H1 (cell line): Measurements from ENCODE around the gene BPGM. TPM values are rescaled to one million over a fixed set of nuclear protein-coding genes. Genes with fewer than 3 reads are reported as not detected.

Experiments
- RAD21 ChIP-seq, 2 experiments: IDR thresholded peaks in 1 of 2; conservative IDR thresholded peaks in 1 of 2; 2 replicates each; pipeline ENCODE4 v1.6.1; 2011; ENCODE audit warnings: low read depth in 2 of 2, low read length in 2 of 2, improper control_type of control experiment in 1 of 2, inconsistent platforms in 1 of 2, mild to moderate bottlenecking in 1 of 2, moderate library complexity in 1 of 2
- TAF1 ChIP-seq: IDR thresholded peaks from 2 replicates; pipeline ENCODE4 v1.6.1; 2011; ENCODE audit warnings: mild to moderate bottlenecking, low read depth, low read length
- USF2 ChIP-seq: IDR thresholded peaks from 2 replicates; pipeline ENCODE4 v1.6.1; 2011; ENCODE audit warnings: low read length, improper control_type of control experiment
- polyA plus RNA-seq, 7 experiments: library from polyadenylated mRNA; depleted of rRNA in 3 of 7; stranded (reverse) in 5 of 7; unstranded in 2 of 7; fragments of >200 nt in 5 of 7; fragments of 200-250 nt in 2 of 7; gene quantifications; 1 replicate in 5 of 7; 2 replicates in 1 of 7; 4 replicates in 1 of 7; pipeline versions ENCODE4 v1.2.1 to v1.2.3, GENCODE V29; 2011 to 2013; ENCODE audit warnings: missing spikeins in 2 of 7, mixed read lengths in 2 of 7
- total RNA-seq: library from RNA; stranded (reverse); fragmentation: NEBNext Ultra II Directional; extraction: Animal tissue kit (Norgen Biotek cat#: 25700); gene quantifications from 2 replicates; pipeline ENCODE4 v1.2.1, GENCODE V29; 2021
- TF ChIP-seq, protein P1 (sequence below): fragments of 300-600 bp; sonication (generic); IDR thresholded peaks from 2 replicates; pipeline ENCODE4 v1.7.1; 2012; ENCODE audit warnings: low read length, moderate library complexity, mild to moderate bottlenecking, inconsistent platforms; ENCODE audit not compliant: insufficient replicate concordance

The BPGM gene
- total and polyA plus RNA-seq, 2 of the 8 experiments (the other 6 are each of a cell fraction or from before 2014, with no cell fraction given) = 9.7 to 15.3 TPM

GRCh38 chr7:134632937-134633540 lies 13.6 kb upstream of the BPGM start (continued):
- TF ChIP-seq USF2 (no peak), RAD21 (IDR thresholded peaks at IDR 0.05 in 1 of 2, conservative IDR thresholded peaks at IDR 0.05 in 1 of 2; ENCODE audit: low read depth in 2 of 2, low read length in 2 of 2) (peak; percentile 89 to 92), TAF1 (no peak)
- TF ChIP-seq, protein P1, sequence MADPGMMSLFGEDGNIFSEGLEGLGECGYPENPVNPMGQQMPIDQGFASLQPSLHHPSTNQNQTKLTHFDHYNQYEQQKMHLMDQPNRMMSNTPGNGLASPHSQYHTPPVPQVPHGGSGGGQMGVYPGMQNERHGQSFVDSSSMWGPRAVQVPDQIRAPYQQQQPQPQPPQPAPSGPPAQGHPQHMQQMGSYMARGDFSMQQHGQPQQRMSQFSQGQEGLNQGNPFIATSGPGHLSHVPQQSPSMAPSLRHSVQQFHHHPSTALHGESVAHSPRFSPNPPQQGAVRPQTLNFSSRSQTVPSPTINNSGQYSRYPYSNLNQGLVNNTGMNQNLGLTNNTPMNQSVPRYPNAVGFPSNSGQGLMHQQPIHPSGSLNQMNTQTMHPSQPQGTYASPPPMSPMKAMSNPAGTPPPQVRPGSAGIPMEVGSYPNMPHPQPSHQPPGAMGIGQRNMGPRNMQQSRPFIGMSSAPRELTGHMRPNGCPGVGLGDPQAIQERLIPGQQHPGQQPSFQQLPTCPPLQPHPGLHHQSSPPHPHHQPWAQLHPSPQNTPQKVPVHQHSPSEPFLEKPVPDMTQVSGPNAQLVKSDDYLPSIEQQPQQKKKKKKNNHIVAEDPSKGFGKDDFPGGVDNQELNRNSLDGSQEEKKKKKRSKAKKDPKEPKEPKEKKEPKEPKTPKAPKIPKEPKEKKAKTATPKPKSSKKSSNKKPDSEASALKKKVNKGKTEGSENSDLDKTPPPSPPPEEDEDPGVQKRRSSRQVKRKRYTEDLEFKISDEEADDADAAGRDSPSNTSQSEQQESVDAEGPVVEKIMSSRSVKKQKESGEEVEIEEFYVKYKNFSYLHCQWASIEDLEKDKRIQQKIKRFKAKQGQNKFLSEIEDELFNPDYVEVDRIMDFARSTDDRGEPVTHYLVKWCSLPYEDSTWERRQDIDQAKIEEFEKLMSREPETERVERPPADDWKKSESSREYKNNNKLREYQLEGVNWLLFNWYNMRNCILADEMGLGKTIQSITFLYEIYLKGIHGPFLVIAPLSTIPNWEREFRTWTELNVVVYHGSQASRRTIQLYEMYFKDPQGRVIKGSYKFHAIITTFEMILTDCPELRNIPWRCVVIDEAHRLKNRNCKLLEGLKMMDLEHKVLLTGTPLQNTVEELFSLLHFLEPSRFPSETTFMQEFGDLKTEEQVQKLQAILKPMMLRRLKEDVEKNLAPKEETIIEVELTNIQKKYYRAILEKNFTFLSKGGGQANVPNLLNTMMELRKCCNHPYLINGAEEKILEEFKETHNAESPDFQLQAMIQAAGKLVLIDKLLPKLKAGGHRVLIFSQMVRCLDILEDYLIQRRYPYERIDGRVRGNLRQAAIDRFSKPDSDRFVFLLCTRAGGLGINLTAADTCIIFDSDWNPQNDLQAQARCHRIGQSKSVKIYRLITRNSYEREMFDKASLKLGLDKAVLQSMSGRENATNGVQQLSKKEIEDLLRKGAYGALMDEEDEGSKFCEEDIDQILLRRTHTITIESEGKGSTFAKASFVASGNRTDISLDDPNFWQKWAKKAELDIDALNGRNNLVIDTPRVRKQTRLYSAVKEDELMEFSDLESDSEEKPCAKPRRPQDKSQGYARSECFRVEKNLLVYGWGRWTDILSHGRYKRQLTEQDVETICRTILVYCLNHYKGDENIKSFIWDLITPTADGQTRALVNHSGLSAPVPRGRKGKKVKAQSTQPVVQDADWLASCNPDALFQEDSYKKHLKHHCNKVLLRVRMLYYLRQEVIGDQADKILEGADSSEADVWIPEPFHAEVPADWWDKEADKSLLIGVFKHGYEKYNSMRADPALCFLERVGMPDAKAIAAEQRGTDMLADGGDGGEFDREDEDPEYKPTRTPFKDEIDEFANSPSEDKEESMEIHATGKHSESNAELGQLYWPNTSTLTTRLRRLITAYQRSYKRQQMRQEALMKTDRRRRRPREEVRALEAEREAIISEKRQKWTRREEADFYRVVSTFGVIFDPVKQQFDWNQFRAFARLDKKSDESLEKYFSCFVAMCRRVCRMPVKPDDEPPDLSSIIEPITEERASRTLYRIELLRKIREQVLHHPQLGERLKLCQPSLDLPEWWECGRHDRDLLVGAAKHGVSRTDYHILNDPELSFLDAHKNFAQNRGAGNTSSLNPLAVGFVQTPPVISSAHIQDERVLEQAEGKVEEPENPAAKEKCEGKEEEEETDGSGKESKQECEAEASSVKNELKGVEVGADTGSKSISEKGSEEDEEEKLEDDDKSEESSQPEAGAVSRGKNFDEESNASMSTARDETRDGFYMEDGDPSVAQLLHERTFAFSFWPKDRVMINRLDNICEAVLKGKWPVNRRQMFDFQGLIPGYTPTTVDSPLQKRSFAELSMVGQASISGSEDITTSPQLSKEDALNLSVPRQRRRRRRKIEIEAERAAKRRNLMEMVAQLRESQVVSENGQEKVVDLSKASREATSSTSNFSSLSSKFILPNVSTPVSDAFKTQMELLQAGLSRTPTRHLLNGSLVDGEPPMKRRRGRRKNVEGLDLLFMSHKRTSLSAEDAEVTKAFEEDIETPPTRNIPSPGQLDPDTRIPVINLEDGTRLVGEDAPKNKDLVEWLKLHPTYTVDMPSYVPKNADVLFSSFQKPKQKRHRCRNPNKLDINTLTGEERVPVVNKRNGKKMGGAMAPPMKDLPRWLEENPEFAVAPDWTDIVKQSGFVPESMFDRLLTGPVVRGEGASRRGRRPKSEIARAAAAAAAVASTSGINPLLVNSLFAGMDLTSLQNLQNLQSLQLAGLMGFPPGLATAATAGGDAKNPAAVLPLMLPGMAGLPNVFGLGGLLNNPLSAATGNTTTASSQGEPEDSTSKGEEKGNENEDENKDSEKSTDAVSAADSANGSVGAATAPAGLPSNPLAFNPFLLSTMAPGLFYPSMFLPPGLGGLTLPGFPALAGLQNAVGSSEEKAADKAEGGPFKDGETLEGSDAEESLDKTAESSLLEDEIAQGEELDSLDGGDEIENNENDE = no peak
